Esophagus muscularis mucosa (tissue), 3 donors: ENCODE measurements around the gene TCF21.

Experiments used
- POLR2AphosphoS5 ChIP-seq, 2 donors: sonication (generic); formaldehyde crosslinking; IDR thresholded peaks; one replicate each; pipeline ENCODE4 v1.6.1; 2017; ENCODE audit warnings: antibody characterized with exemption in 2 of 2
- TF ChIP-seq, protein P1 (sequence below), 3 experiments: fragments of 200-600 bp in 2 of 3; fragments of 450-650 bp in 1 of 3; sonication (generic) in 2 of 3; IDR thresholded peaks; one replicate each; pipeline ENCODE4 v1.5.1; 2017 to 2019; ENCODE audit warnings: antibody characterized with exemption in 3 of 3, mild to moderate bottlenecking in 2 of 3, moderate library complexity in 1 of 3

- TF ChIP-seq, protein P1, sequence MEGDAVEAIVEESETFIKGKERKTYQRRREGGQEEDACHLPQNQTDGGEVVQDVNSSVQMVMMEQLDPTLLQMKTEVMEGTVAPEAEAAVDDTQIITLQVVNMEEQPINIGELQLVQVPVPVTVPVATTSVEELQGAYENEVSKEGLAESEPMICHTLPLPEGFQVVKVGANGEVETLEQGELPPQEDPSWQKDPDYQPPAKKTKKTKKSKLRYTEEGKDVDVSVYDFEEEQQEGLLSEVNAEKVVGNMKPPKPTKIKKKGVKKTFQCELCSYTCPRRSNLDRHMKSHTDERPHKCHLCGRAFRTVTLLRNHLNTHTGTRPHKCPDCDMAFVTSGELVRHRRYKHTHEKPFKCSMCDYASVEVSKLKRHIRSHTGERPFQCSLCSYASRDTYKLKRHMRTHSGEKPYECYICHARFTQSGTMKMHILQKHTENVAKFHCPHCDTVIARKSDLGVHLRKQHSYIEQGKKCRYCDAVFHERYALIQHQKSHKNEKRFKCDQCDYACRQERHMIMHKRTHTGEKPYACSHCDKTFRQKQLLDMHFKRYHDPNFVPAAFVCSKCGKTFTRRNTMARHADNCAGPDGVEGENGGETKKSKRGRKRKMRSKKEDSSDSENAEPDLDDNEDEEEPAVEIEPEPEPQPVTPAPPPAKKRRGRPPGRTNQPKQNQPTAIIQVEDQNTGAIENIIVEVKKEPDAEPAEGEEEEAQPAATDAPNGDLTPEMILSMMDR (IDR thresholded peaks at IDR 0.05): no peak
- TF ChIP-seq POLR2AphosphoS5 (IDR thresholded peaks at IDR 0.05): no peak
These were observed 1.8 kb downstream of the TCF21 start for GRCh38 chr6:133890711-133891148.
